NCI-H1694 treated with DMSO at 0.1 percent for 48 hours (cell line): ENCODE results near the gene GPAM.
A peak's percentile ranks its signal among the peaks of the same experiment; 100 is the strongest.

Source experiments
- DNase-seq: peaks from one replicate; lab custom pipeline; 2025; lab: John Stamatoyannopoulos, UW

Gene GPAM

GRCh38 chr10:112182784-112183328 is 709 bp downstream of the GPAM start:
- no peak for DNase-seq

- DNase-seq = no peak
Observed at GRCh38 chr10:112177247-112177646, 6.3 kb downstream of the GPAM start.

- no peak for DNase-seq
Observed at GRCh38 chr10:112176543-112176942, 7.0 kb downstream of the GPAM start.

GRCh38 chr10:112175409-112175808 is 8.2 kb downstream of the GPAM start:
- no peak for DNase-seq

GRCh38 chr10:112173206-112173605 is 10.4 kb downstream of the GPAM start:
- no peak for DNase-seq

GRCh38 chr10:112168733-112169132 is 14.8 kb downstream of the GPAM start:
- no peak for DNase-seq

GRCh38 chr10:112166800-112167199 is 16.8 kb downstream of the GPAM start:
- no peak for DNase-seq

- DNase-seq = no peak
Observed at GRCh38 chr10:112161757-112162518, 21.6 kb downstream of the GPAM start.

GRCh38 chr10:112160834-112161233 is 22.7 kb downstream of the GPAM start:
- DNase-seq = no peak

- no peak for DNase-seq
Observed at GRCh38 chr10:112159469-112159868, 24.1 kb downstream of the GPAM start.

GRCh38 chr10:112151524-112152039 is 32.0 kb downstream of the GPAM start:
- DNase-seq = no peak

GRCh38 chr10:112148331-112148730 is 35.2 kb downstream of the GPAM start:
- no peak for DNase-seq

GRCh38 chr10:112146799-112147198 is 36.8 kb downstream of the GPAM start:
- DNase-seq = no peak

GRCh38 chr10:112145263-112145662 is 38.3 kb downstream of the GPAM start:
- DNase-seq = no peak

- DNase-seq = no peak
Observed at GRCh38 chr10:112143420-112143819, 40.1 kb downstream of the GPAM start.

GRCh38 chr10:112141292-112141691 is 42.3 kb downstream of the GPAM start:
- DNase-seq = no peak

GRCh38 chr10:112140110-112140970 is 43.2 kb downstream of the GPAM start:
- peak; percentile 3 for DNase-seq

GRCh38 chr10:112139176-112139575 is 44.4 kb downstream of the GPAM start:
- no peak for DNase-seq

GRCh38 chr10:112137154-112137987 is 46.2 kb downstream of the GPAM start:
- DNase-seq = peak; percentile 22

GRCh38 chr10:112136486-112137153 is 46.9 kb downstream of the GPAM start:
- DNase-seq = no peak

GRCh38 chr10:112135604-112136003 is 48.0 kb downstream of the GPAM start:
- no peak for DNase-seq
